C4-2B (cell line): Measurements from ENCODE around the gene SLC39A1.
A peak's percentile ranks its signal among the peaks of the same experiment; 100 is the strongest.

Experiments used
- H3K27ac ChIP-seq: fragments of 450-650 bp; 2 replicates; pipeline ENCODE4 v1.5.1; 2017
- CTCF ChIP-seq: fragments of 450-650 bp; conservative IDR thresholded peaks from 2 replicates; pipeline ENCODE4 v1.5.1; 2017; ENCODE audit warnings: mild to moderate bottlenecking
- ZFX ChIP-seq: fragments of 450-650 bp; IDR thresholded peaks from 2 replicates; pipeline ENCODE4 v1.6.1; 2017

SLC39A1 gene

GRCh38 chr1:153956997-153957715, 6.2 kb downstream of the SLC39A1 start:
- H3K27ac ChIP-seq = peak overlapping the region; percentile 83
- TF ChIP-seq ZFX (no peak), CTCF (no peak)

GRCh38 chr1:153954826-153955225, 8.5 kb downstream of the SLC39A1 start:
- no peak overlapping the region for H3K27ac ChIP-seq
- TF ChIP-seq ZFX (no peak), CTCF (no peak)

- no peak overlapping the region for H3K27ac ChIP-seq
- TF ChIP-seq ZFX (no peak), CTCF (no peak)
These were observed 9.4 kb downstream of the SLC39A1 start for GRCh38 chr1:153953859-153954365.

- no peak for TF ChIP-seq CTCF
- TF ChIP-seq ZFX = no peak
- H3K27ac ChIP-seq = no peak overlapping the region
These were observed 11.5 kb downstream of the SLC39A1 start for GRCh38 chr1:153951801-153952200.

- TF ChIP-seq ZFX = no peak
- no peak for TF ChIP-seq CTCF
- H3K27ac ChIP-seq = no peak overlapping the region
These were observed 12.2 kb downstream of the SLC39A1 start for GRCh38 chr1:153951183-153951582.

- TF ChIP-seq CTCF (peak; percentile 99), ZFX (0 out of 2 replicates have a peak, but pooled peaks have one; percentile 26)
- H3K27ac ChIP-seq = peak within 1 kb of the TSS; percentile 94
These were observed 16.6 kb downstream of the SLC39A1 start, which contains the start of gene DENND4B for GRCh38 chr1:153946622-153947241. TSS of gene DENND4B (minus strand) at chr1:153946718. CDS start at chr1:153944374, 2,344 bp downstream.
